Mammary epithelial cell (primary cell): ENCODE data around the gene NATD1.

Experiments used
- EZH2 ChIP-seq: IDR thresholded peaks from 2 replicates; pipeline ENCODE4 v1.6.1; 2012; ENCODE audit warnings: low read length, inconsistent platforms, borderline replicate concordance
- TF ChIP-seq, protein P1 (sequence below), 2 donors: IDR thresholded peaks in 1 of 2; conservative IDR thresholded peaks in 1 of 2; 2 replicates each; pipeline ENCODE4 v1.5.1; 2011 to 2012; ENCODE audit warnings: inconsistent platforms in 2 of 2, low read length in 2 of 2, mild to moderate bottlenecking in 2 of 2, control low read depth in 1 of 2, low read depth in 1 of 2; ENCODE audit not compliant: insufficient read depth in 1 of 2; ENCODE audit errors: extremely low read depth in 1 of 2

DNA sequence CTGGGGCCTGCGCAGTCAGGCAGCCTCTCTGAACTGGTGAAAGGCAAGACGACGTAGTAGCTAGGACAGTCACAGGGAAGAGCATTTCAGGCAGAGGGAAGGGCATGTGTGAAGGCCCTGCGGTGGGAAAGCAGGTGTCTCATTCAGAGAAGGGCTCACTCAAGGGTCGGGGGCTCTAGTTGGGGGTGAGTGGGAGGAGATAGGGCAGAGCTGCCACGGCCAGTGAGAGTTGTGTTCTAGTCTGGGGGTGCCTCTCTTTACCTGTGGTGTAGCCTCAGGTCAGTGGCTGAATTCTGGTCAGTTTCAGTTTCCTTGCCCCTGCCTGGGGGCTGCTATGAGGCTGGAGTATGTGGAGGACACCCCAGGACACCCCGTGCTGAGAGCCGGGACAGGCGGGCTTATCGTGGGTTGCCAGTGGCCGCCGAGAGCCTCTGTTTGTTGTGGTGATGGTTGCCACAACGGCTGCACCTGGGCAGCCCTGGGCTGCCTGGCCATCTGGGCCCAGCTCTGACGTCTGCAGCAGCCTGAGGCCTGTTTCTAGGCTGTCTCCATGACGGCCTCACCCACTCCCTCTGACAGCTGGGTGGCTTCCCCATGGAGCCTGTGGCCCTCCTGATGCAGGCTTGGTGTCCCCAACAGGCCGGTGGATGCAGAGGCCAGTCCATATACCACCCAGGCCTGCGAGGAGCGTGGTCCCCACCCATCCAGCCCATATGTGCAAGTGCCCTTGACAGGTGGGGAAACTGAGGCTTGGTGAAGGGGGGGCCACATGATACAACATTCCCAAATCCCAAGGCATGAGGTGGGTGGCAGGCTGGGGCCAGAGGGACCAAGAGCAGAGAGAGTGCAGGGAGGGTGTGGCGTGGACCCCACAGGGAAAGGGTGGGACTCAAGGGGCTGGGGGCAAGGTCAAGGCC, 42.1 kb upstream of the NATD1 start:
- TF ChIP-seq, protein P1, sequence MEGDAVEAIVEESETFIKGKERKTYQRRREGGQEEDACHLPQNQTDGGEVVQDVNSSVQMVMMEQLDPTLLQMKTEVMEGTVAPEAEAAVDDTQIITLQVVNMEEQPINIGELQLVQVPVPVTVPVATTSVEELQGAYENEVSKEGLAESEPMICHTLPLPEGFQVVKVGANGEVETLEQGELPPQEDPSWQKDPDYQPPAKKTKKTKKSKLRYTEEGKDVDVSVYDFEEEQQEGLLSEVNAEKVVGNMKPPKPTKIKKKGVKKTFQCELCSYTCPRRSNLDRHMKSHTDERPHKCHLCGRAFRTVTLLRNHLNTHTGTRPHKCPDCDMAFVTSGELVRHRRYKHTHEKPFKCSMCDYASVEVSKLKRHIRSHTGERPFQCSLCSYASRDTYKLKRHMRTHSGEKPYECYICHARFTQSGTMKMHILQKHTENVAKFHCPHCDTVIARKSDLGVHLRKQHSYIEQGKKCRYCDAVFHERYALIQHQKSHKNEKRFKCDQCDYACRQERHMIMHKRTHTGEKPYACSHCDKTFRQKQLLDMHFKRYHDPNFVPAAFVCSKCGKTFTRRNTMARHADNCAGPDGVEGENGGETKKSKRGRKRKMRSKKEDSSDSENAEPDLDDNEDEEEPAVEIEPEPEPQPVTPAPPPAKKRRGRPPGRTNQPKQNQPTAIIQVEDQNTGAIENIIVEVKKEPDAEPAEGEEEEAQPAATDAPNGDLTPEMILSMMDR (conservative IDR thresholded peaks at IDR 0.05 in 1 of 2, IDR thresholded peaks at IDR 0.05 in 1 of 2; ENCODE audit: extremely low read depth in 1 of 2, insufficient read depth in 1 of 2, low read depth in 1 of 2, low read length in 2 of 2), result no peak
- TF ChIP-seq EZH2, result no peak
